ENCODE measurements around the gene LCN1. TPM values are rescaled to one million over a fixed set of nuclear protein-coding genes. Genes with fewer than 3 reads are reported as not detected.

The LCN1 gene
- total and polyA plus RNA-seq, 2 experiments from 2014 or later = not detected

DNA sequence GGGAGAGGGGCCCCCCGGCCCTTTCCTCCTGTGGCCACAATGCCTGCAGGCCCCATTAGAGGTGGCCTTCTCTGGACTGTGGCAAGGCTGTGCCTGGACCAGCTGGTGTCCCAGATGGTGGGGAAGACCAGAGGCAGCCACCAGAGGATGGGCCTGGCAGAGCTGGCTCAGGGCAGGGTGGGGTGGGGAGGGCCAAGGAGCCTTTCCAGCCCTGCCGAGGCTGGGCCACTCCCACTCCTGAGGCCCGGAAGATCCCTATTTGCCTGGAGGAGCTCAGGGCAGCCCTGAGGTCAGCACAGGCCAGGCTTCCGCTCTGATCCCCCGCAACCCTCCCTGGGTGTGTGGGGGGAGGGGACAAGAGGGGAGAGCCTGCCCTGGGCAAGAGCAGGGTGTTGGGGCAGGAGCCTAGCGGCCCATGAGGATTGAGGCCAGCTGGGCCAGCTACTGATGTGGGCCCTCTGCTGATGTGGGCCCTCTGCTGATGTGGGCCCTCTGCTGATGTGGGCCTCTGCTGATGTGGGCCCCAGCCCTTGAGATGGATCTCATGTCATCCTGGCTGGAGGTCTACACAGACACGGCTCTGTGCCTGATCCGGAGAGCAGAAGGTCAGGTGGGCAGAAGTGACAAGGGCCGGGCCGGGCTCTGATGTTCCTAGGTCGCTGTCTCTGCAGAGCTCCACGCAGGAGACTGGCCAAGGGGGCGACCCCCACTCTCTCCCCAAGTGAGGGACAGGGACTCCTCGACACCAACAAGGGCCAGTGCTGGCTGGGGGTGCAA is 14.7 kb upstream of the LCN1 start:
- no peaks in the 10 kb centered on the region for H3K9me2 ChIP-seq (ENCODE audit: insufficient read depth)
- peaks cover 13% of the 10 kb centered on the region; the same call in 1 of the 2 replicates for H3F3A ChIP-seq (ENCODE audit: insufficient read depth)
- no peak for DNase-seq
- no peaks in the 10 kb centered on the region for H3K9me3 ChIP-seq (ENCODE audit: low read depth)
- H3K4me3 ChIP-seq = no peak overlapping the region
- no peaks in the 10 kb centered on the region for H4K20me1 ChIP-seq (ENCODE audit: insufficient read depth)
- no peak overlapping the region for H2AFZ ChIP-seq
- H3K36me3 ChIP-seq (ENCODE audit: low read depth) = no peaks in the 10 kb centered on the region
- no peaks in the 10 kb centered on the region for H3K27me3 ChIP-seq (replicated peaks; ENCODE audit: insufficient read depth)
- H3K79me2 ChIP-seq (ENCODE audit: insufficient read depth) = peaks cover 12% of the 10 kb centered on the region
- in situ Hi-C loops (cut with MboI) = no loop called here
- H3K4me2 ChIP-seq (ENCODE audit: unreplicated experiment) = no peak overlapping the region
- no peak for TF ChIP-seq EZH2phosphoT487 (IDR thresholded peaks at IDR 0.05; ENCODE audit: insufficient read depth, low read depth)
- peaks cover 11% of the 10 kb centered on the region for H3K4me1 ChIP-seq (ENCODE audit: insufficient read depth)
- no peak overlapping the region for H3K27ac ChIP-seq
- WGBS, 2 experiments (ENCODE audit: low coverage in 1 of 2, low lambda C conversion rate in 2 of 2, missing lambda C conversion rate in 2 of 2) = 59 to 61% methylated on average over 13 to 14 of the region's 14 CpGs
- H3K9ac ChIP-seq = no peak overlapping the region

DNA sequence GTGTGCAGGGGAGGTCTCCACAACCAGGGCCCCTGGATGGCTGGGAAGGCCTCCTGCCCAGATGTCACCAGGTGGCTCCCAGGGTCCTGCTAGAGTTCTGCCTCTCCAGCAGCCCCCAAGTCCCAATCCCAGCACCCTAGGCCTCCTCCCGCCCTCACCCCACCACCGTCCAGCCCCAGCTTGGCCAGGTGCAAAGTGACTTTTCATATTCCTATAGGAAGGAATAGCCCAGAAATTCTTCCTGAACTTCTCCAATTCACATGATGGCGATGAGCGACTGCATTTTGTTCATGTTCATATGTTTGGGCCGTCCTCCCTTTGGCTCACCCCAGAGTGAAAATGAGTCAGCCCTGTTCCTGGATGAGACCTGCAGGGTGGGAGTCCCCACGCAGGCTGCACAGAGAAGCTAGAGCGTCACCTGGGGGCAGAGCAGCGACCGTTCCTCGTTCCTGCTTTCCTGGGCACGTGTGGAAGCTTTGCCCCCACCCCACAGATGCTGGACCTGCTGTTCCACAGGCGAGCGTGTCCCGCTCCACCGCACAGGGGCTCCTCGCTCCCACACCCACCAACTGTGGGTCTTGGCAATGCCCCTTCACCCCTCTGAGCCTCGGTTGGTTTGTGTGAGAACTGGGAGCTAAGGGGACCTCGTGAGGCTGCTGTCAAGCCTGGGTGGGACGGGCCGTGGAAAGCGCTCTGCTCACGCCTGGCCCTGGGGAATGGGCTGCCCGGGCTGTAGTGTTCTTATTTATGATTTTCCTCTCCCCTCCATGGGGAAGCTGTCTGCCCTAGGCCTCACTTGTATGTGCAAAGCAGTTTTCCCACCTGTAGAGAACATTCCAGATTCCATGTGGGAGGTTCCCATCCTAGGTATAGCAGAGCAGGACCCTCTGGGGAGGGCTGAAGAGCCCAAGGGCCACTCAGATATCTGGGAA is 13.9 kb upstream of the LCN1 start:
- no peak for DNase-seq
- Histone ChIP-seq H3K36me3 (ENCODE audit: low read depth) (no peaks in the 10 kb centered on the region), H4K20me1 (ENCODE audit: insufficient read depth) (no peaks in the 10 kb centered on the region), H3K9ac (no peak overlapping the region), H3K27ac (no peak overlapping the region), H3K79me2 (ENCODE audit: insufficient read depth) (peaks cover 3% of the 10 kb centered on the region), H3K9me3 (ENCODE audit: low read depth) (no peaks in the 10 kb centered on the region), H2AFZ (no peak overlapping the region), H3K4me2 (ENCODE audit: unreplicated experiment) (no peak overlapping the region), H3K4me1 (ENCODE audit: insufficient read depth) (peaks cover 12% of the 10 kb centered on the region), H3K27me3 (replicated peaks; ENCODE audit: insufficient read depth) (no peaks in the 10 kb centered on the region), H3F3A (ENCODE audit: insufficient read depth) (peaks cover 13% of the 10 kb centered on the region; the same call in 1 of the 2 replicates), H3K9me2 (ENCODE audit: insufficient read depth) (no peaks in the 10 kb centered on the region), H3K4me3 (no peak overlapping the region)
- in situ Hi-C loops (cut with MboI) = no loop called here
- WGBS, 2 experiments (ENCODE audit: low coverage in 1 of 2, low lambda C conversion rate in 2 of 2, missing lambda C conversion rate in 2 of 2) = 87% methylated on average over 23 of the region's 23 CpGs
- no peak for TF ChIP-seq EZH2phosphoT487 (IDR thresholded peaks at IDR 0.05; ENCODE audit: insufficient read depth, low read depth)
- no peak for TF ChIP-seq EZH2 (IDR thresholded peaks at IDR 0.05; ENCODE audit: insufficient read depth, poor library complexity, severe bottlenecking)

- Histone ChIP-seq H3K4me3 (no peak overlapping the region), H3K36me3 (ENCODE audit: low read depth) (no peaks in the 10 kb centered on the region), H3K4me1 (ENCODE audit: insufficient read depth) (peaks cover 12% of the 10 kb centered on the region), H2AFZ (no peak overlapping the region), H3K4me2 (ENCODE audit: unreplicated experiment) (no peak overlapping the region), H3K27me3 (replicated peaks; ENCODE audit: insufficient read depth) (no peaks in the 10 kb centered on the region), H3K27ac (no peak overlapping the region), H3K9me2 (ENCODE audit: insufficient read depth) (no peaks in the 10 kb centered on the region), H3F3A (ENCODE audit: insufficient read depth) (peaks cover 13% of the 10 kb centered on the region; the same call in 1 of the 2 replicates), H3K9me3 (ENCODE audit: low read depth) (no peaks in the 10 kb centered on the region), H3K79me2 (ENCODE audit: insufficient read depth) (no peaks in the 10 kb centered on the region; the same call in 1 of the 2 replicates), H3K9ac (no peak overlapping the region), H4K20me1 (ENCODE audit: insufficient read depth) (no peaks in the 10 kb centered on the region)
- in situ Hi-C loops (cut with MboI) = no loop called here
- WGBS, 2 experiments (ENCODE audit: low coverage in 1 of 2, low lambda C conversion rate in 2 of 2, missing lambda C conversion rate in 2 of 2) = 85% methylated on average over 9 of the region's 9 CpGs
- TF ChIP-seq EZH2 (IDR thresholded peaks at IDR 0.05; ENCODE audit: insufficient read depth, poor library complexity, severe bottlenecking) (no peak), EZH2phosphoT487 (IDR thresholded peaks at IDR 0.05; ENCODE audit: insufficient read depth, low read depth) (no peak)
- DNase-seq = no peak
These were observed 12.9 kb upstream of the LCN1 start for GRCh38 chr9:135508211-135508820.

DNA sequence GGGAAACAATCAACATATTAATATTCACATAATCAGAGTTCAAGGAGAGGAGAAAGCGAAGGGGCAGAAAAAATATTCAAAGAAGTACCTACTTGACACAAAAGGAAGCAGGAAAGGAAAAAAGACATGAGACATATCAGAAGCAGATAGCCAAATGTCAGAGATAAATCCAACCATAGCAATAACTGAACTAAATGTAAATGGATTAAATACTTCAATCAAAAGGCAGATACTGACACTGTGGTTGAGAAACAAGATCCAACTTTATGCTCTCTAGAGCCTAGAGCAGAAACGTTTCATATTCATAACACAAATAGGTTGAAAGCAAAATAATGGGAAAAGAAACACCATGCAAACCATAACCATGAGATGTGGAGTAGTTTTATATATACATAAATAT is 11.8 kb upstream of the LCN1 start:
- Histone ChIP-seq H4K20me1 (ENCODE audit: insufficient read depth) (no peaks in the 10 kb centered on the region), H3K9me3 (ENCODE audit: low read depth) (no peaks in the 10 kb centered on the region), H3K27me3 (replicated peaks; ENCODE audit: insufficient read depth) (no peaks in the 10 kb centered on the region), H3K9me2 (ENCODE audit: insufficient read depth) (no peaks in the 10 kb centered on the region), H3F3A (ENCODE audit: insufficient read depth) (peaks cover 13% of the 10 kb centered on the region; the same call in 1 of the 2 replicates), H3K9ac (no peak overlapping the region), H3K4me1 (ENCODE audit: insufficient read depth) (peaks cover 12% of the 10 kb centered on the region), H3K79me2 (ENCODE audit: insufficient read depth) (no peaks in the 10 kb centered on the region), H3K36me3 (ENCODE audit: low read depth) (no peaks in the 10 kb centered on the region), H2AFZ (no peak overlapping the region), H3K4me2 (ENCODE audit: unreplicated experiment) (no peak overlapping the region), H3K27ac (no peak overlapping the region), H3K4me3 (no peak overlapping the region)
- TF ChIP-seq EZH2phosphoT487 (IDR thresholded peaks at IDR 0.05; ENCODE audit: insufficient read depth, low read depth) = no peak
- TF ChIP-seq EZH2 (IDR thresholded peaks at IDR 0.05; ENCODE audit: insufficient read depth, poor library complexity, severe bottlenecking) = no peak
- DNase-seq = no peak
- in situ Hi-C loops (cut with MboI) = no loop called here
- WGBS, 2 experiments (ENCODE audit: low coverage in 1 of 2, low lambda C conversion rate in 2 of 2, missing lambda C conversion rate in 2 of 2) = 69 to 76% methylated on average over 2 of the region's 2 CpGs

Measured in GM23248 (cell line).